ENCODE data around the gene SLC16A1. TPM values are rescaled to one million over a fixed set of nuclear protein-coding genes. Genes with fewer than 3 reads are reported as not detected.
A peak's percentile ranks its signal among the peaks of the same experiment; 100 is the strongest.

Gene SLC16A1
- total and polyA plus RNA-seq, 10 of the 15 experiments (the other 5 are each of a cell fraction or from before 2014, with no cell fraction given), result 39.0 to 106 (median 65.8) TPM

- Histone ChIP-seq H4K20me1 (ENCODE audit: control insufficient read depth, insufficient read depth) (no peaks in the 10 kb centered on the region), H3K4me3 (no peak overlapping the region), H3K4me1 (ENCODE audit: control insufficient read depth, insufficient read depth, low read length) (peaks cover 10% of the 10 kb centered on the region), H2AFZ (ENCODE audit: control insufficient read depth, low read depth, low read length) (no peak overlapping the region), H3K27me3 (replicated peaks in 1 of 2; ENCODE audit: control insufficient read depth in 2 of 2, insufficient read depth in 2 of 2, low read length in 1 of 2) (no peaks in the 10 kb centered on the region), H3K27ac (ENCODE audit: control insufficient read depth, insufficient read depth) (no peak overlapping the region), H3K36me3 (ENCODE audit: control insufficient read depth in 2 of 2, insufficient read depth in 2 of 2, low read length in 1 of 2) (no peaks in the 10 kb centered on the region; a peak in 2 of 4 replicates), H3K4me2 (ENCODE audit: control insufficient read depth, insufficient read depth) (no peak overlapping the region), H3K9ac (ENCODE audit: control insufficient read depth, insufficient read depth, low read length) (no peak overlapping the region), H3K9me3 (replicated peaks; ENCODE audit: control insufficient read depth, insufficient read depth, low read length) (no peaks in the 10 kb centered on the region), H3K79me2 (ENCODE audit: control insufficient read depth, insufficient read depth, low read length) (no peaks in the 10 kb centered on the region)
- in situ Hi-C loops (cut with MboI), result no loop called here
- SMC1A ChIA-PET (ENCODE audit: uncharacterized antibody, unreplicated experiment), result interaction anchor here (1.1 to 3.8 kb wide), 3 partner anchors 18 to 57 kb away, joined by 4 to 23 read pairs (median 4); no protein-coding TSS in a partner anchor
- BruUV-seq (replicated peaks), result no TSS peak
- peak; percentile 9 for DNase-seq (ENCODE audit: low read depth, low spot score)
- FAIRE-seq, result no peak
- RAD21 ChIA-PET (ENCODE audit: unreplicated experiment), result interaction anchor here (1.3 kb wide), 1 partner anchor 88 kb away, joined by 4 read pairs; the partner anchor contains the start of gene LRIG2
- POLR2A ChIA-PET, result interaction anchor here (2.6 kb wide), 1 partner anchor 48 kb away, joined by 7 read pairs; no protein-coding TSS in a partner anchor
- peak; percentile 82 for ATAC-seq
- CTCF ChIA-PET, result interaction anchor here (2.7 kb wide), 1 partner anchor 57 kb away, joined by 8 read pairs; no protein-coding TSS in a partner anchor
- intact Hi-C loops (cut with micrococcal nuclease; ENCODE audit: unreplicated experiment), result no loop called here
- WGBS (ENCODE audit: insufficient coverage, insufficient replicate concordance, low lambda C conversion rate, missing lambda C conversion rate), result 85% methylated on average over 2 of the region's 2 CpGs
- TF ChIP-seq WRNIP1 (IDR thresholded peaks at IDR 0.05; ENCODE audit: borderline replicate concordance, low read depth, low read length), result no peak
- TF ChIP-seq HDGF (IDR thresholded peaks at IDR 0.05), result no peak
- TF ChIP-seq NBN (IDR thresholded peaks at IDR 0.05), result no peak
- TF ChIP-seq MTA3 (IDR thresholded peaks at IDR 0.05; ENCODE audit: borderline replicate concordance, low read length), result no peak
- TF ChIP-seq ETV6 (conservative IDR thresholded peaks at IDR 0.05 in 1 of 2, IDR thresholded peaks at IDR 0.05 in 1 of 2; ENCODE audit: borderline replicate concordance in 1 of 2, low read depth in 1 of 2), result no peak
- TF ChIP-seq BHLHE40 (IDR thresholded peaks at IDR 0.05; ENCODE audit: borderline replicate concordance in 1 of 2, low read depth in 2 of 2, low read length in 1 of 2), result no peak
- peak; percentile 45; the same call in 1 of the 2 replicates for TF ChIP-seq RAD51 (IDR thresholded peaks at IDR 0.05)
- TF ChIP-seq PAX5 (IDR thresholded peaks at IDR 0.05; ENCODE audit: borderline replicate concordance, low read depth, low read length), result no peak
- no peak for TF ChIP-seq TCF12 (IDR thresholded peaks at IDR 0.05; ENCODE audit: low read depth, low read length)
- TF ChIP-seq POLR2A (IDR thresholded peaks at IDR 0.05; ENCODE audit: low read depth, low read length), result no peak
- no peak for TF ChIP-seq BACH1 (IDR thresholded peaks at IDR 0.05; ENCODE audit: borderline replicate concordance)
- 0 out of 2 replicates have a peak, but pooled peaks have one; percentile 52 for TF ChIP-seq BMI1 (IDR thresholded peaks at IDR 0.05; ENCODE audit: borderline replicate concordance)
- TF ChIP-seq E2F8 (IDR thresholded peaks at IDR 0.05; ENCODE audit: low read depth, partially characterized antibody), result no peak
- 0 out of 2 replicates have a peak, but pooled peaks have one; percentile 7 for TF ChIP-seq JUNB (IDR thresholded peaks at IDR 0.05)
- no peak for TF ChIP-seq ZNF592 (IDR thresholded peaks at IDR 0.05)
- no peak for TF ChIP-seq TAF1 (IDR thresholded peaks at IDR 0.05; ENCODE audit: borderline replicate concordance, low read depth, low read length)
- no peak for TF ChIP-seq FOXK2 (IDR thresholded peaks at IDR 0.05)
- no peak for TF ChIP-seq KDM1A (IDR thresholded peaks at IDR 0.05; ENCODE audit: borderline replicate concordance)
- TF ChIP-seq NR2F1 (conservative IDR thresholded peaks at IDR 0.05), result 0 out of 2 replicates have a peak, but pooled peaks have one; percentile 18
- TF ChIP-seq ZNF622 (IDR thresholded peaks at IDR 0.05), result no peak
- no peak for TF ChIP-seq CREB1 (IDR thresholded peaks at IDR 0.05; ENCODE audit: low read depth)
Observed at GRCh38 chr1:112985123-112985522, 29.1 kb upstream of the SLC16A1 start.
